Heart left ventricle (tissue), 16 donors: ENCODE measurements around the gene LRBA. TPM values are rescaled to one million over a fixed set of nuclear protein-coding genes. Genes with fewer than 3 reads are reported as not detected.

Experiments
- ATAC-seq, 4 donors: fragments of 200-7000 bp; cut with Tn5 transposase; one replicate each; pipeline ENCODE4 v1.9.1; 2020 to 2022; ENCODE audit warnings: moderate library complexity in 4 of 4, mild to moderate bottlenecking in 3 of 4, moderate number of reproducible peaks in 1 of 4
- DNase-seq, 5 donors: peaks; one replicate each; pipeline ENCODE4 v3.0.0-alpha.2; 2020
- H3K27ac ChIP-seq, 12 donors: fragments of 200-600 bp; sonication (generic) in 4 of 12; one replicate each; pipeline versions ENCODE4 v1.5.0 to v1.8.0; 2016 to 2022; ENCODE audit warnings: mild to moderate bottlenecking in 2 of 12
- H3K27me3 ChIP-seq, 9 donors: fragments of 200-600 bp; sonication (generic) in 2 of 9; one replicate each; pipeline versions ENCODE4 v1.5.1 to v1.8.0; 2016 to 2022; ENCODE audit warnings: mild to moderate bottlenecking in 3 of 9
- H3K36me3 ChIP-seq, 9 donors: fragments of 200-600 bp; sonication (generic) in 2 of 9; one replicate each; pipeline versions ENCODE4 v1.5.0 to v1.8.0; 2018 to 2022; ENCODE audit warnings: mild to moderate bottlenecking in 2 of 9
- H3K4me1 ChIP-seq, 12 donors: fragments of 200-600 bp; sonication (generic) in 4 of 12; one replicate each; pipeline versions ENCODE4 v1.5.0 to v1.8.0; 2016 to 2022; ENCODE audit warnings: mild to moderate bottlenecking in 3 of 12
- H3K4me3 ChIP-seq, 12 donors: fragments of 200-600 bp; sonication (generic) in 4 of 12; one replicate each; pipeline versions ENCODE4 v1.5.0 to v1.8.0; 2017 to 2022; ENCODE audit warnings: mild to moderate bottlenecking in 9 of 12, moderate library complexity in 4 of 12
- H3K9me3 ChIP-seq, 12 donors: fragments of 200-600 bp; sonication (generic) in 4 of 12; one replicate each; pipeline versions ENCODE4 v1.5.0 to v1.8.0; 2016 to 2022; ENCODE audit warnings: mild to moderate bottlenecking in 1 of 12
- POLR2A ChIP-seq, 2 donors: fragments of 450-650 bp; IDR thresholded peaks; one replicate each; pipeline ENCODE4 v1.6.1; 2017; ENCODE audit warnings: antibody characterized with exemption in 2 of 2, mild to moderate bottlenecking in 2 of 2, moderate library complexity in 2 of 2
- WGBS, 4 donors: extraction: QIAGEN DNeasy Blood & Tissue Kit in 2 of 4; methylation state at CpG; one replicate each; pipeline versions ENCODE4 v1.1.5 to v1.1.7; 2013 to 2018; 5-methylcytosine and 5-hydroxymethylcytosine counted together
- intact Hi-C, 10 donors: fragments of 100-400 bp; cut with DNase I; formaldehyde crosslinking; loops; one replicate each; pipeline versions ENCODE4 v1.11.1 to v1.14.2; 2022
- polyA plus RNA-seq, 2 donors: library from polyadenylated mRNA; stranded (reverse); fragments of 200-250 nt; gene quantifications; one replicate each; pipeline ENCODE4 v1.2.3, GENCODE V29; 2013
- total RNA-seq, 9 donors: library from RNA; depleted of rRNA in 2 of 9; stranded (reverse); fragments of >200 nt in 2 of 9; fragmentation: NEBNext Ultra II Directional in 3 of 9; extraction: Animal tissue kit (Norgen Biotek cat#: 25700) in 3 of 9; gene quantifications; one replicate each; pipeline versions ENCODE4 v1.1.0 to v1.2.4, GENCODE V29; 2016 to 2023
- TF ChIP-seq, protein P1 (sequence below), 12 donors: fragments of 200-600 bp; sonication (generic) in 4 of 12; IDR thresholded peaks; one replicate each; pipeline versions ENCODE4 v1.5.0 to v1.8.0; 2018 to 2022; ENCODE audit warnings: antibody characterized with exemption in 12 of 12, mild to moderate bottlenecking in 5 of 12
- donor health status: ischemic (EF 13 %, LVEDD 7.1; RV severe dilation, severe dysfunction).
- donor health status: healthy with polysubstance abuse.
- donor health status: DM: no; HTN: yes; CAD: no.
- donor health status: DM: no; HTN: no; CAD: no.
- donor health status: ischemic (EF 25% LVEDD 6.9; RV normal size, moderate dysfunction).
- donor health status: ischemic (EF 25% LVEDD 5.7; RV mildly dilated, moderate dysfunction).
- donor health status: healthy.
- donor health status: DM: yes; HTN: yes; CAD: no.
- donor health status: ischemic (EF 35%, LVEDD 5.7; RV mildly dilated, moderate dysfunction).
- donor health status: nonischemic (EF 11% LVEDD 7.7; RV severe dilation, severe dysfunction).
- donor health status: DM: yes; HTN: yes; CAD: no.
- donor health status: PGD.
- donor health status: ischemic (EF 29% LVEDD 5.4; RV normal size, mild dysfunction).
- donor health status: nonischemic (EF 23%, LVEDD 6.1; RV moderate dilation, normal function).

LRBA gene
- total and polyA plus RNA-seq, 11 donors, result 6.5 to 35.1 (median 22.6) TPM

DNA sequence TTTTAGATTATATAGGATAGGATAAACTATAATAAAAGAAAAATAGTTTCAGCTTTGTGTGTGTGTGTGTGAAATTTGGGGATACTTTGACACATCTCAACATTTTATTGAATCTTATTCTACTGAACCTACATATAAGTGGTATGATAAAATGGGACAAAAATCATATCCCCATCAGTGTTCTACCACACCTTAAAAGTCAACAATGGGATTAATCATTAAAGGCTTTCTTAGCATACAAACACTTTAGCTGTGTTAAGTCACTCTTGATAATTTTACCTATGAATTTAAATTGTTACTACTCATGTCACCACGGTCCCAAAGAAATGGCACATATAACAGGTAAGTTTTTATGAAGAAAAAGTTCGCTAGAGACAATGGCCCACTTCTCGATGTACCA is 37.7 kb upstream of the LRBA start:
- no peak for DNase-seq
- H3K4me1 ChIP-seq, result no peaks in the 10 kb centered on the region
- no peaks in the 10 kb centered on the region for H3K27me3 ChIP-seq
- TF ChIP-seq, protein P1, sequence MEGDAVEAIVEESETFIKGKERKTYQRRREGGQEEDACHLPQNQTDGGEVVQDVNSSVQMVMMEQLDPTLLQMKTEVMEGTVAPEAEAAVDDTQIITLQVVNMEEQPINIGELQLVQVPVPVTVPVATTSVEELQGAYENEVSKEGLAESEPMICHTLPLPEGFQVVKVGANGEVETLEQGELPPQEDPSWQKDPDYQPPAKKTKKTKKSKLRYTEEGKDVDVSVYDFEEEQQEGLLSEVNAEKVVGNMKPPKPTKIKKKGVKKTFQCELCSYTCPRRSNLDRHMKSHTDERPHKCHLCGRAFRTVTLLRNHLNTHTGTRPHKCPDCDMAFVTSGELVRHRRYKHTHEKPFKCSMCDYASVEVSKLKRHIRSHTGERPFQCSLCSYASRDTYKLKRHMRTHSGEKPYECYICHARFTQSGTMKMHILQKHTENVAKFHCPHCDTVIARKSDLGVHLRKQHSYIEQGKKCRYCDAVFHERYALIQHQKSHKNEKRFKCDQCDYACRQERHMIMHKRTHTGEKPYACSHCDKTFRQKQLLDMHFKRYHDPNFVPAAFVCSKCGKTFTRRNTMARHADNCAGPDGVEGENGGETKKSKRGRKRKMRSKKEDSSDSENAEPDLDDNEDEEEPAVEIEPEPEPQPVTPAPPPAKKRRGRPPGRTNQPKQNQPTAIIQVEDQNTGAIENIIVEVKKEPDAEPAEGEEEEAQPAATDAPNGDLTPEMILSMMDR (IDR thresholded peaks at IDR 0.05), result no peak
- TF ChIP-seq POLR2A (IDR thresholded peaks at IDR 0.05), result no peak
- intact Hi-C loops, result no loop called here
- H3K27ac ChIP-seq, result no peak overlapping the region
- H3K4me3 ChIP-seq, result no peak overlapping the region
- ATAC-seq, result no peak
- H3K9me3 ChIP-seq, result no peaks in the 10 kb centered on the region
- H3K36me3 ChIP-seq, result no peaks in the 10 kb centered on the region
- WGBS, 4 donors, result 90 to 96% (median 91%) methylated on average over 3 of the region's 3 CpGs

DNA sequence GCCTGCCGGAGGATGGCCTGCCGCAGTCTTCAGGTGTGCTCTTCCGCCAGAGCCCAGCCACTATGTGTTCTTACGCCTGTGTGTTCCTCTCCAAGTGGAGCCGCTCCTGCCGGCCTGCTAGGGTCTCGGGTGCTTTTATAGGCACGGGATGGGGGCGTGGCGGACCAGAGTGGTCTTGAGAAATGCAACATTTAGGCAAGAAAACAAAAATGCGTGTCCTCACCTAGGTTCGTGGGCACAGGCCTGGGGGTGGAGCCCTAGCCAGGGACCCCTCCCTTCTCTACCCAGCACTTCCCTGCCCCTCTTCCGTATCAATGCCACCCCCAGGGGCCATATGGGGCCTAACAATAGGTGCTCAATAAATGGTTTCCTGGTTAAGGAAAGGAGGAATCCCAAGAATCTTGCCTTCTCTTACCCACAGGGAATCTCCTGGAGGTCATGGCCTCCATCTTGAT is 34.4 kb upstream of the LRBA start:
- Histone ChIP-seq H3K4me1 (no peaks in the 10 kb centered on the region), H3K36me3 (no peaks in the 10 kb centered on the region), H3K27me3 (no peaks in the 10 kb centered on the region), H3K27ac (no peak overlapping the region), H3K4me3 (no peak overlapping the region), H3K9me3 (no peaks in the 10 kb centered on the region)
- DNase-seq (no peak), ATAC-seq (no peak)
- intact Hi-C loops, result no loop called here
- WGBS, 4 donors, result 88 to 94% (median 91%) methylated on average over 8 to 13 of the region's 13 CpGs
- no peak for TF ChIP-seq POLR2A (IDR thresholded peaks at IDR 0.05)
- TF ChIP-seq, protein P1 (IDR thresholded peaks at IDR 0.05), result no peak

DNA sequence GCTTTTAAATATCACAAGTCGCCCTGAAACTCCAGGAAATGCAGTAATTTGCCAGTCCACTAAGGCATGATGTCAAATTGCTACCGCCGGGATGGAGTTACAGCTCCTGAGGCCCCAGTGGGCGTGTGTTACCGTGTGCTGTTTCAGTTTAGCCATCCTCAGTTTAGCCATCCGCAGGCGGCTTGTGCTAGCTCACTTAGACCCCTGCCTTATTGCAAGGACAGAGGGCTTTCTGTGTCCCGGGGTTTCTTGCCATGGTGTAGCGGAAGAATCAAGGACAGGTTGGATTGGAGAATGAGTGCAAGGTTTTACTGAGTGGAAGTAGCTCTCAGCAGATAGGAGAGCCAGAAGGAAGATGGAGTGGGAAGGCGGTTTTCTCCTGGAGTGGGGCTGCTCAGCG is 33.8 kb upstream of the LRBA start:
- no peak for ATAC-seq
- Histone ChIP-seq H3K36me3 (no peaks in the 10 kb centered on the region), H3K27ac (no peak overlapping the region), H3K9me3 (no peaks in the 10 kb centered on the region), H3K27me3 (no peaks in the 10 kb centered on the region), H3K4me3 (no peak overlapping the region), H3K4me1 (no peaks in the 10 kb centered on the region)
- TF ChIP-seq, protein P1 (IDR thresholded peaks at IDR 0.05), result no peak
- TF ChIP-seq POLR2A (IDR thresholded peaks at IDR 0.05), result no peak
- intact Hi-C loops, result no loop called here
- 91 to 94% (median 93%) methylated on average over 11 of the region's 11 CpGs for WGBS, 4 donors
- DNase-seq, result no peak

DNA sequence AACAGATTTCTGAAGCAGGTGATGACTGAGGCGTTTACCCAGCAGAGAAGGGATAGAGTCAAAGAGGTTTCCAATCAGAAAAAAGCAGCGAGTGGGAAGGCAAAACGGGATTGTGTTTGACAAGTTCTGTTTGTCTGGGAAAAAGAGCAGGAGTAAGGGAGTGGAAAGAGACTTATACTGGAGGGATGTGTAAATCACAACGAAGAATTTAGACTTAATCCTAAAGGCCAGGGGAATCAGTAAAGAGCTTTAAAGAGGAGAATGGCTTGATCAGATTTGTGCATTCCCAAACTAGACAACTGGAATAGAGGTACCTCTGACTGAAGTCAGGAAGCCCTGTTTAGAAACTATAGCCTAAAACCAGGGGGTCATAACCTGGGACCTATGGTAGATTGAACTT is 31.5 kb upstream of the LRBA start:
- TF ChIP-seq, protein P1 (IDR thresholded peaks at IDR 0.05), result no peak
- TF ChIP-seq POLR2A (IDR thresholded peaks at IDR 0.05), result no peak
- whole genome bisulfite sequencing, 4 donors, result 68 to 77% (median 75%) methylated on average over 4 of the region's 4 CpGs
- intact Hi-C loops, result no loop called here
- H3K36me3 ChIP-seq, result no peaks in the 10 kb centered on the region
- ATAC-seq (no peak), DNase-seq (no peak)
- no peak overlapping the region for H3K4me3 ChIP-seq
- no peaks in the 10 kb centered on the region for H3K9me3 ChIP-seq
- H3K27me3 ChIP-seq, result no peaks in the 10 kb centered on the region
- H3K27ac ChIP-seq, result no peak overlapping the region
- no peaks in the 10 kb centered on the region for H3K4me1 ChIP-seq
